ENCODE results near the gene GASK1B. TPM values are rescaled to one million over a fixed set of nuclear protein-coding genes. Genes with fewer than 3 reads are reported as not detected.

Gene GASK1B
- total RNA-seq, 2 experiments from 2014 or later, result 0.25 to 5.1 TPM

GRCh38 chr4:158176108-158176507, 3.3 kb upstream of the GASK1B start:
- no peak for DNase-seq (ENCODE audit: low spot score)
- no peaks in the 10 kb centered on the region for H3K9me2 ChIP-seq (ENCODE audit: insufficient read depth, low read length)
- H2AFZ ChIP-seq (ENCODE audit: low read length), result no peak overlapping the region
- H3K4me3 ChIP-seq (ENCODE audit: low read depth, low read length, poor library complexity, severe bottlenecking), result no peak overlapping the region
- ChIA-PET CTCF (ENCODE audit: unreplicated experiment) (no interaction called here), POLR2A (interaction anchor here (0.5 kb wide), 1 partner anchor 177 kb away, joined by 3 read pairs; no protein-coding TSS in a partner anchor)
- TF ChIP-seq CTCF (conservative IDR thresholded peaks at IDR 0.05; ENCODE audit: low read length) (no peak), EZH2phosphoT487 (IDR thresholded peaks at IDR 0.05; ENCODE audit: borderline replicate concordance, low read depth, low read length) (no peak)
- no TSS peak for BruUV-seq (replicated peaks)
- H4K20me1 ChIP-seq (ENCODE audit: insufficient read depth, low read length), result no peaks in the 10 kb centered on the region
- no peak overlapping the region for H3K27ac ChIP-seq (ENCODE audit: low read depth, low read length, poor library complexity, severe bottlenecking)
- H3K36me3 ChIP-seq (ENCODE audit: insufficient read depth, low read length), result no peaks in the 10 kb centered on the region
- H3K79me2 ChIP-seq (ENCODE audit: insufficient read depth, low read depth, low read length), result no peaks in the 10 kb centered on the region
- intact Hi-C loops (cut with micrococcal nuclease; ENCODE audit: unreplicated experiment), result no loop called here
- H3K4me1 ChIP-seq (ENCODE audit: insufficient read depth, low read length, poor library complexity, severe bottlenecking), result no peaks in the 10 kb centered on the region
- H3K4me2 ChIP-seq (ENCODE audit: low read length), result no peak overlapping the region
- H3K9me3 ChIP-seq (ENCODE audit: low read length), result no peaks in the 10 kb centered on the region

GRCh38 chr4:158170691-158171561, 1.9 kb downstream of the GASK1B start:
- no peaks in the 10 kb centered on the region for H4K20me1 ChIP-seq (ENCODE audit: insufficient read depth, low read length)
- ChIA-PET CTCF (ENCODE audit: unreplicated experiment) (no interaction called here), POLR2A (interaction anchor here (1.1 to 1.7 kb wide), 2 partner anchors 19 to 177 kb away, joined by 5 to 8 read pairs; no protein-coding TSS in a partner anchor)
- no peak overlapping the region for H3K27ac ChIP-seq (ENCODE audit: low read depth, low read length, poor library complexity, severe bottlenecking)
- H3K36me3 ChIP-seq (ENCODE audit: insufficient read depth, low read length), result no peaks in the 10 kb centered on the region
- TF ChIP-seq EZH2phosphoT487 (IDR thresholded peaks at IDR 0.05; ENCODE audit: borderline replicate concordance, low read depth, low read length), result no peak
- TF ChIP-seq CTCF (conservative IDR thresholded peaks at IDR 0.05; ENCODE audit: low read length), result peak; percentile 55
- no peak overlapping the region for H2AFZ ChIP-seq (ENCODE audit: low read length)
- H3K9me2 ChIP-seq (ENCODE audit: insufficient read depth, low read length), result no peaks in the 10 kb centered on the region
- intact Hi-C loops (cut with micrococcal nuclease; ENCODE audit: unreplicated experiment), result no loop called here
- H3K4me1 ChIP-seq (ENCODE audit: insufficient read depth, low read length, poor library complexity, severe bottlenecking), result no peaks in the 10 kb centered on the region
- no peak overlapping the region for H3K4me3 ChIP-seq (ENCODE audit: low read depth, low read length, poor library complexity, severe bottlenecking)
- no peak for DNase-seq (ENCODE audit: low spot score)
- no peaks in the 10 kb centered on the region for H3K9me3 ChIP-seq (ENCODE audit: low read length)
- BruUV-seq (replicated peaks), result no TSS peak
- H3K4me2 ChIP-seq (ENCODE audit: low read length), result no peak overlapping the region
- no peaks in the 10 kb centered on the region for H3K79me2 ChIP-seq (ENCODE audit: insufficient read depth, low read depth, low read length)
